DMS53 treated with DMSO at 0.1 percent for 48 hours (cell line): ENCODE results near the gene CACNA2D2.

ENCODE experiments used
- DNase-seq: peaks from one replicate; lab custom pipeline; 2025; ENCODE audit not compliant: unreplicated experiment; lab: John Stamatoyannopoulos, UW

The CACNA2D2 gene

DNA sequence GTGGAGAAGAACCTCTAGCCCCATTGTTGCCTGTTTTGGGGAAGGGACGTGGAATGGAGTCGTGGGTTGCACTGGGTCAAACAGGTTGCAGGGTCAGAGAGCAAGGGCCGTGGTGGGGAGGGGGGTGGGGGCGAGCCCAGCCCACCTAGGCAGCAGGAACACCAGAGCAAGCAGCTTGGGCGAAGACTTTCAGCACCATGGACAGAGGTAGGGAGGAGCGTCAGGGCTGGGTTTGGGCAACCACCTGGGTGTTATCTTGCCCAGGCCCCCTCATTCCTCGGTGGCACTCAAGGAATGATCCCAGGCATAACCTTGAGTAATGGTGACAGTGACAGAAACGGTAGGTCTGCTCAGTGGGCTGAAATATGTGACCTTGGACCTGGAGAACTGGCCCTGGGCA, 98.2 kb downstream of the CACNA2D2 start:
- no peak for DNase-seq

DNA sequence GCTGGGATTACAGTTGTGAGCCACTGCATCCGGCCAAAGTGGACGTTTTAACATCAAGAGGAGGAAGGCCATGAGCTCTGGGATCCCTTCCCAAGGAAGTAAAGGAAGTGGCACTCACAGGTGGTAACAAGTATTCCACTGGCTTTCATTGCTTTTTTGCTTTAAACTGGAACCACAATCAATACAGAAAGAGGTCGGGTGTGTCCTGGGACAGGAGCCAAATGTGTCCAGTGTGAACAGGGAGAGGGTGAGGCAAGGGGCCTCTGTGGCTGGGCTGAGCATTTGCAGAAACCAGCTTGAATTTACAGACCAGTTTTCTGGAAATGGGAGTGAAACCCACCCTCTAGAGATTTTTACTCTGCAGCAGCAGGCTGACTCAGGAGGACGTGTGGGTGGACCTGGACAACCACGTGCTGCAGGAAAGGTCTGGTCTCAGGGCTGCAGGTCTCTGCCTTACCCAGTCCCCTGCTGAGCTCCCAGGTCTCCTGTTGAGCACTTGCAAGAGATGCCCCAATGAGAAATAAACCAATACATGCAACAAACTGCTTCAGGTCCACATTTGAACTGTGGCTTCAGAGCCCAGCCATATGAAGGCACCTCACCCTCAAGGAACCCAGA, 101.3 kb downstream of the CACNA2D2 start:
- no peak for DNase-seq

DNA sequence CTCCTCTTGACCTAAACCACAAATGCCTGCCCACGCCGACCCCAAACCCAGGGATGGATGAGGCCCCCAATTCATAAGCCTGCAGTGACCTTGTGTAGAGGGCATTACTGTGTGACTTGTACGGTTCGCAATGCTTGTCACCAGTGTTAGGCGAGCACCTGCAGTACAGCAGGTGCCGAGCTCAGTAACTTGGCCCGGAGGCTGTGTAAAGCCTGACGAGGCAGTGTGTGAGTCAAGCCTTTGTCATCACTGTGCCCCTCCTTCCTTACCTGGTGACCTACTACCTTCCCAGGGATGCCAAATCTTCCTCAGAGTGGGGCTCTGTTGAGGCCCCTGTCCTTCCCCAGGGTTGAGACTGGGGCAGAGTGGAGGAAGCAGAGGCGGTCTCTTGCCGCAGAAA, 106.9 kb downstream of the CACNA2D2 start:
- peak; percentile 39 for DNase-seq

DNA sequence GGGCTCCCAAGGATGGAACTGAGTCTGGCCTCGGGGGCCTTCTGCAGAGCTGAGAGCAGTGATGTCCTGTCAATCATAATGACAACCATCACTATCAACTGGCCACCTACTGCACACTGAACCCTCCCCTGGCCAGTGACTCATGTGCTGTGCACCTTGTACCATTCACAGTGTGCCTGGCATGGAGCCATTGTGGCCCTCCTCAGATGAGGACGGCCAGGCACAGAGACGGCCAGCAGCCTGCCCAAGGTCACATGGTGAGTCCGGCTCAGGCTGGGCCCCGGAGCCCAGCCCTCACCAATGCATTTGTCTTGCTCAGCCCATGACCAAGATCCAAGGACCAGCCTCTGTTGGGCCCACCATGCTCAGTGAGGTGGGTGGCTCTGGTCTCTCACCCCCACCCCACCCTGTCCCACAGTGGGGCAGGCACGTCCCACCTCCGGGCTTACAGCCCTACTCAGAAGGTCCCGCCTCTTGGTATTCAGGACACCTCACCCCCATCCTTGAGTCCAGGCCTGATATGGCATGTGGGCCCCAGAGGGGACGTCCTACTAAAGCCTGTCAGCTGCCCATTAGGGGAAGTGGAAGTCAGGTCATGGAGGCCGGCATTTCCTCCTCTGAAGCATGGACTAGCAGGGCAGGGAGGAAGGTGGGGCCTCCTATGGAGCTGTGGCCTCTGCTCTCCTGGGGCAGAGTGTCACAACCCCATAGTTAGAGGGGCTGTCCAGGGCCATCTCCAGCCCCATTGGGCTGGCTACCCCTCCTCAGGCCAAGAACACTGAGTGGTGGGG, 108.2 kb downstream of the CACNA2D2 start:
- DNase-seq, result no peak

- DNase-seq, result no peak
These were observed 110.4 kb downstream of the CACNA2D2 start for GRCh38 chr3:50393061-50393460.

- no peak for DNase-seq
These were observed 111.2 kb downstream of the CACNA2D2 start for GRCh38 chr3:50392101-50392715.

GRCh38 chr3:50390508-50391224, 112.8 kb downstream of the CACNA2D2 start:
- peak; percentile 5 for DNase-seq

DNA sequence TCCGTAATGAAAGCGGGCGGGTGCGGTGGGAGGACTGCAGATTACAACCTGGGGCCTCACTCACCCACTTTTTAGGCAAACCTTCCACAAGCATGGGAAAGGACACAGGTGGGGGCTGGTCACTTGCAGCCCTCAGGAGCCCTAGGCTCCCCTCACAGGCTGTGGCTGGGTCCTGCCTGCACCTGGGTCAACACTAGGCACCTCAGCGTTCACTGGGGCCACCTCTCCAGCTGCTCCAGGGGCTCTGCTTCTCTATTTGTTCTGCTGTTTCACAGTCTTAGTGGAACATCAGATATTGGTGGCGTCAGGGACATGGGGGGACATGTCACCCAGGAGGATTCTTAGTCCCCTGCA, 114.0 kb downstream of the CACNA2D2 start:
- DNase-seq, result no peak

DNA sequence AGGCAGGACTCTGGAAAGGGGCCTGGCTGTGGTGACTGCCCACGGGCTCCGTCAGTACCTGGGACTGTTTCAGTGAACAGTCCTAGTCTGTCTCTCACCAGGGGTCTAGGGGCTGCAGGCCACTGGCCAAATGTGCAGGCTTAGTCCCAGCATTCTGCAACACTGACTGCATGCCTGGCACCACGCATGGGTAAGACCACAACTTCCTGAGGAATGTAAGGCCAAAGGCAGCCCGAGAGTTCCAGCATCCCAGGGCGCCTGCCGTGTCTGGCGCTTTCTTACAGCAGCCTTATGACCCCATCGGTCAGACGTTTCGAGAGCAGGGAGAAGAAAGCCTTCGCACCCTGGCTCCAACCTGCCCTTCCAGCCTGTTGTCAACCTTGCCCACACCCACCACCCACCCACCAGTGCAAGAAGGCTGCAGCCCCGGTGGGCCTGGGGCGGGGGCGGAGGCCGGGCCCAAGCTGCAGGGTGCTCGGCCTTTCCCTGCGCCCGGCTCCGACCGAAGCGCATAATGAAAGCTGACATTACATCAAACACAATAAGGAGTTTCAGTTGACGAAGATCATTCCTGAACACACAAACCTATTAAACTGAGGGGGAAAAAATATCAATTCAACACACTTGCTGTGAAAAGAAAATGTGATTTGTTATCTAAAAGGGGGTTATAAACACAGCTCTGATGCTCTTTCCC, 114.6 kb downstream of the CACNA2D2 start:
- DNase-seq, result no peak

DNA sequence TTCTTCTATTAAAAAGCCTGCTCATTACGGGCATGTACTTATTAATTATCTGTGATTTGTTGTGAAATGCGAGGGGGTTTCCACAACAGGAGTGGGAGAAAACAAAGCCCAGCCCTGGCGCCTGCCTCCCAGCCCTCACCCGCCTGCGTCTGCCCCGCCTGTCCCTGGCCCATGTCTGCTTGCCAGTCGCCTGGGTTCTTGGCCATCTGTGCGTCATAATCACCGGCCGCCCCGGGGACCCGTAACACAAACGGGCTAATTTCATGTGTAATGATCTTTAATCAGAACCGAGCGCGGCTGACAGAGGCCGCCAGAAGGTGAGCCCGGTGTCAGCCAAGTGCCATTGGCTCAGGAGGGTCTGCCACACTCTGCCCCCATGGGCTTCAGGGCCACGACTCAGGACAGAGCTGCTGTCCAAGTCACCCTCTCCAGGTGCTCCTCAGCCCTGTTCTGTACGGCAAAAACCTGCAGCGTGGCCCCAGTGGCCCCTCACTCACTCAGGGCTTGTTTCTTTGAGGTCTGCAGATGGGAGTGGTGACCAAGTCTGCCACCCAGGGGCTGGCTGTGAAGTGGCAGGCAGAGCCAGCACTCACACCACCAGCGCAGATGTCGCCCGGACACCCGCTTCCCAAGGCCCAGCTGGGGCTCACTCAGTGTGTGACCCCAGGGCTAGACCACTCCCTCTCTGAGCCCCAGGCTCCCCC, 115.3 kb downstream of the CACNA2D2 start:
- DNase-seq, result no peak

- DNase-seq, result no peak
These were observed 117.7 kb downstream of the CACNA2D2 start for GRCh38 chr3:50385754-50386153.

DNA sequence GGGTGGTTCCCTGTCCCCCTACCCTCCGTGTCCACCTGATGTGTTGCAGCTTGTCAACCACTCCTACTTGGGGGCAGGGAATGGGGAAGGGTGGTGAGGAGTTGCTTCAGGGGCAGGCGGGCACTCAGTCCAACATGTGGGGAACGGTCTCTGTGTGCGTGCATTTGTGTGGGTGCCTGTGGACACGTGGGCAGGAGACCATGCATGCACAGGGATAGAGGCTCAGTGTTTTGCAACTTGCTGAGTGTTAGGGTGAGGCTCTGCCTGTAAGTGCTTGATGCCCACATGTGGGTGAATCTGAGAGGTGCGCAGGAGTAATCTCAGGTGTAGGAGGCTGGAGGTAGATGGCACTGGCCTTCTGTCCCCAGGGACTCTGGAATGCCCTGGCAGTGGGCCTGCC, 119.7 kb downstream of the CACNA2D2 start:
- no peak for DNase-seq

- no peak for DNase-seq
These were observed 120.7 kb downstream of the CACNA2D2 start for GRCh38 chr3:50382722-50383121.

DNA sequence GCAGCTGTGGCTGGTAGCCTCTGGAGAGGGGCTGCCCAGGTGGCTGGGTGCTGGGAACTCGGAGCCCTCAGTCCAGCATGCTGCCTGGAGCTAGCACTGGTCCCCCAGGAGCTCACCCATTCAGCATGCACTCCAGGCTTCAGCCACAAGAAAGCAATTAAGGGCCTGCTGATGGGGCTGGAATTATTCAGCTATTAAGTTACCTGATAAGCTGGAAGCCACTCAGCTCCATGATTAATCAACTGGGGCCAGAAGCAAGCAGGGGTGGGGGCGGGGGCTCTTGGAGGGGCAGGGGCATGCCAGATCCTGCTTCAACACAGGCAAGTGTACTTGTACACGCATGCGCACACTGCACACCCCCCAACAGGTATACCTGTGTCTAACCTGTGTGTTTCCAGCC, 122.1 kb downstream of the CACNA2D2 start:
- DNase-seq, result no peak

GRCh38 chr3:50380405-50381085, 122.9 kb downstream of the CACNA2D2 start:
- no peak for DNase-seq

DNA sequence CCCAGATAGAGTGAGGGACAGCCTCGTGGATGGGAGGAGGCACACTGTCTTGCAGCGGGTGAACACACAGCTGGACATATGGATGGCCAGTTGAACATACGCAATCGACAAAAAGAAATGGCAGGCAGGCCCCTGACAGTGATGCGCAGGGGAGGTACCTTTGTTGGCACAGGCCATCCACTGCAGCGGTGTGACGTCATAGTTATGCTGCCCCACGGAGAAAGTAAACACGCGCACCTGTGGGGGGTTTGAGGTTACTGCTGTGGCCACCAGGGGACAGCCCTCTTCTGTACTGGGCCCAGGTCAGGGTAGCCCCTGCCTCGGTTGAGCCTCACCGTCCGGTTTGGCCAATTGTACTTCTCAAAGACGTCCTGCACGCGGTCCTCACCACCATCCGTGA, 124.7 kb downstream of the CACNA2D2 start:
- DNase-seq, result no peak

DNA sequence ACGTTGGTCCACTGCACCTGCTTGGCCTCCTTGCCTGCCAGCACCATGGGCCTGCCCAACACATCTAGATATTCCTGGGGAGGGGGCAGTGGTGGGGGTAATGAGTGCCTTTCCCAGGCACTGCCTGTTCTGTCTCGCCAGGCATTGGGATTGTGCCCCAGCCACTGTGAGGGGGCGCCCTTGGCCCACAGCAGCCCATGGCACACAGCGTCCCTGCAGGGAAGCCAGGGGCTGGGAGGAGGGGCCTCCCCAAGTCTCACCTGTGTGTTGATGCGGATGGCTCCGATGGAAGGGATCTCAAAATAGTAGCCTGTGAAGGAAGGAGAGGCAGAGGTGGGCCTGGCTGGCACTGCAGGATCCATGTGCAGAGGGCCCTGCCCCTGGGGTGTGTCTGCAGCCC, 125.4 kb downstream of the CACNA2D2 start:
- DNase-seq, result no peak

DNA sequence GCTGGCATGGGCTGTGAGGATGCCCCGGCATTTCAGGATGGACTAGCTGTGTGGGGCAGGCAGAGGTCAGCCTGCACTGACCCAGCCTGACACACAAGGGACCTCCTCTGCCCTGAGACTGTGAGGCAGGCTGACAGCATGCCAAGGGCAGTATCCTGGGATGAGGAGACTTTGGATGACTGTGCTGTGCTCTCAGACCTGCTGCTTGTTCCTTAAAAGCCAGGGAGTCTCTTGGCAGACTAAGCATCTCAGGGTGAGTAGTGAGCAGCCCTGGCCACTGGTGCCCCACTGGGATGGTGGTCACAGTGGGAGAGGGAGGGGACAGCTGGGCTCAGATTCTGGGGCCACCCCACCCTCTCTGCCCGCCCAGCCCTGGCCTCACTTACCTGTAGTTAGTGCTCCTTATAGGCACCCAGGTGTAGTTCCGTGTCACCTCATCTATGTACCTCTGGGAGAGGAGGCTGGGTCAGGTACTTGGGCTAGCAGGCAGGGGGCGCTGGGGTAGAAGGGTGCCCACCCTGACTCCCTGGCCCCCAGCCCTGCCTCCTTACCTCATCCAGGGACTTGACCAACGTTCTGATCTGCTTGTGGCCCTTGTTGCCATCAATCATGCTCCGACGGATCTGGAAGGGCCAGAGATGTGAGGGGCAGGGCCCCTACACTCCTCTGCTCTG, 128.0 kb downstream of the CACNA2D2 start:
- DNase-seq, result no peak
